Endothelial cell (in vitro differentiated cells): Measurements from ENCODE around the gene FOXN4. TPM values are rescaled to one million over a fixed set of nuclear protein-coding genes. Genes with fewer than 3 reads are reported as not detected.
"Not testable (repeated sequence)": the region's sequence is repeated elsewhere in the genome, so short reads cannot be mapped to it uniquely, and the experiment has no call there.

Experiments used
- DNase-seq: peaks from one replicate; pipeline ENCODE4 v3.0.0; 2021; ENCODE audit warnings: low spot score
- H3K27ac Mint-ChIP-seq: one replicate; pipeline ENCODE4 v1.8.0; 2021; ENCODE audit warnings: mixed read lengths, inconsistent platforms; ENCODE audit not compliant: unreplicated experiment
- H3K27me3 Mint-ChIP-seq: one replicate; pipeline ENCODE4 v1.8.0; 2021; ENCODE audit warnings: mild to moderate bottlenecking, moderate library complexity, mixed read lengths, inconsistent platforms; ENCODE audit not compliant: unreplicated experiment
- H3K36me3 Mint-ChIP-seq: one replicate; pipeline ENCODE4 v1.8.0; 2021; ENCODE audit warnings: mild to moderate bottlenecking, low read depth, mixed read lengths, inconsistent platforms; ENCODE audit not compliant: unreplicated experiment
- H3K4me1 Mint-ChIP-seq: one replicate; pipeline ENCODE4 v1.8.0; 2021; ENCODE audit warnings: mild to moderate bottlenecking, mixed read lengths, inconsistent platforms; ENCODE audit not compliant: unreplicated experiment
- H3K4me3 Mint-ChIP-seq: one replicate; pipeline ENCODE4 v1.8.0; 2021; ENCODE audit warnings: mild to moderate bottlenecking, mixed read lengths, inconsistent platforms; ENCODE audit not compliant: unreplicated experiment
- H3K9me3 Mint-ChIP-seq: one replicate; pipeline ENCODE4 v1.8.0; 2021; ENCODE audit warnings: mixed read lengths, inconsistent platforms; ENCODE audit not compliant: unreplicated experiment
- CTCF ChIP-seq: fragments of 200-600 bp; sonication (generic); IDR thresholded peaks from one replicate; pipeline ENCODE4 v1.5.0; 2021; ENCODE audit warnings: antibody characterized with exemption; ENCODE audit not compliant: unreplicated experiment
- total RNA-seq: library from RNA; stranded (reverse); fragmentation: NEBNext Ultra II Directional; extraction: Animal tissue kit (Norgen Biotek cat#: 25700); gene quantifications from one replicate; pipeline ENCODE4 v1.2.1, GENCODE V29; 2021; ENCODE audit not compliant: unreplicated experiment

The FOXN4 gene
- total RNA-seq, 1 donor from 2014 or later = not detected

- Mint-ChIP-seq H3K27ac (no peak overlapping the region), H3K27me3 (no peaks in the 10 kb centered on the region), H3K4me1 (no peaks in the 10 kb centered on the region), H3K4me3 (no peak overlapping the region), H3K9me3 (no peaks in the 10 kb centered on the region), H3K36me3 (no peaks in the 10 kb centered on the region)
- DNase-seq = no peak
- no peak for TF ChIP-seq CTCF
Measured at GRCh38 chr12:109329003-109329402, 19.9 kb upstream of the FOXN4 start.

- not testable (repeated sequence) for H3K36me3 Mint-ChIP-seq, H3K4me3 Mint-ChIP-seq, H3K4me1 Mint-ChIP-seq, H3K27me3 Mint-ChIP-seq, H3K27ac Mint-ChIP-seq, DNase-seq, H3K9me3 Mint-ChIP-seq
Measured at GRCh38 chr12:109321294-109321693, 12.2 kb upstream of the FOXN4 start.

- no peak for DNase-seq
- peaks cover 15% of the 10 kb centered on the region for H3K27me3 Mint-ChIP-seq
Measured at GRCh38 chr12:109310247-109311125, 1.4 kb upstream of the FOXN4 start.

GRCh38 chr12:109309381-109310246, 530 bp upstream of the FOXN4 start:
- Mint-ChIP-seq H3K36me3 (peaks cover 4% of the 10 kb centered on the region), H3K27me3 (peaks cover 15% of the 10 kb centered on the region), H3K27ac (no peak overlapping the region)

More at GRCh38 chr12:109310247-109311125, 1.4 kb upstream of the FOXN4 start:
- H3K4me1 Mint-ChIP-seq = peaks cover 6% of the 10 kb centered on the region
- TF ChIP-seq CTCF = no peak
- peak overlapping the region; percentile 77 for H3K4me3 Mint-ChIP-seq
- no peaks in the 10 kb centered on the region for H3K9me3 Mint-ChIP-seq
- no peak overlapping the region for H3K27ac Mint-ChIP-seq
- peaks cover 4% of the 10 kb centered on the region for H3K36me3 Mint-ChIP-seq

More at GRCh38 chr12:109309381-109310246, 530 bp upstream of the FOXN4 start:
- H3K4me3 Mint-ChIP-seq = peak overlapping the region; percentile 92
- H3K9me3 Mint-ChIP-seq = no peaks in the 10 kb centered on the region
- peaks cover 6% of the 10 kb centered on the region for H3K4me1 Mint-ChIP-seq
- no peak for TF ChIP-seq CTCF
- DNase-seq = no peak
